ENCODE measurements around the gene SEC24D. TPM values are rescaled to one million over a fixed set of nuclear protein-coding genes. Genes with fewer than 3 reads are reported as not detected.

Gene SEC24D
- total and polyA plus RNA-seq, 4 donors, result 11.4 to 77.2 (median 52.0) TPM

GRCh38 chr4:118801895-118802575 is 33.9 kb downstream of the SEC24D start:
- peaks cover 0 to 5% (median 0%) of the 10 kb centered on the region in 5 donors for H3K4me1 ChIP-seq (ENCODE audit: control insufficient read depth in 5 of 5, insufficient read depth in 5 of 5, low read length in 5 of 5)
- DNase-seq (no peak), ATAC-seq (ENCODE audit: insufficient read depth, low FRiP score) (no peak)
- H3K9me3 ChIP-seq (ENCODE audit: control insufficient read depth in 4 of 4, insufficient read depth in 3 of 4, low read length in 3 of 4), result no peaks in the 10 kb centered on the region
- H3K27me3 ChIP-seq (ENCODE audit: control insufficient read depth in 3 of 3, insufficient read depth in 3 of 3, low read length in 2 of 3), result no peaks in the 10 kb centered on the region
- 75 to 83% methylated on average over 1 of the region's 1 CpG for WGBS, 2 donors
- no peak for TF ChIP-seq CTCF (IDR thresholded peaks at IDR 0.05; ENCODE audit: control extremely low read depth, extremely low read depth)
- no peak overlapping the region for H3K9ac ChIP-seq (ENCODE audit: insufficient read depth in 1 of 2, low read length in 2 of 2)
- H3K36me3 ChIP-seq (ENCODE audit: control insufficient read depth in 4 of 4, insufficient read depth in 4 of 4, low read length in 4 of 4), result peaks cover 21 to 40% (median 31%) of the 10 kb centered on the region in 4 donors
- no peak overlapping the region for H3K27ac ChIP-seq (ENCODE audit: low read depth in 1 of 2, low read length in 1 of 2)
- no peak overlapping the region for H3K4me3 ChIP-seq

- no peak overlapping the region for H3K4me3 ChIP-seq
- peaks cover 26 to 41% (median 35%) of the 10 kb centered on the region in 4 donors for H3K36me3 ChIP-seq (ENCODE audit: control insufficient read depth in 4 of 4, insufficient read depth in 4 of 4, low read length in 4 of 4)
- H3K27me3 ChIP-seq (ENCODE audit: control insufficient read depth in 3 of 3, insufficient read depth in 3 of 3, low read length in 2 of 3), result no peaks in the 10 kb centered on the region
- ATAC-seq (ENCODE audit: insufficient read depth, low FRiP score) (no peak), DNase-seq (no peak)
- no peaks in the 10 kb centered on the region for H3K9me3 ChIP-seq (ENCODE audit: control insufficient read depth in 4 of 4, insufficient read depth in 3 of 4, low read length in 3 of 4)
- TF ChIP-seq CTCF (IDR thresholded peaks at IDR 0.05; ENCODE audit: control extremely low read depth, extremely low read depth), result no peak
- H3K9ac ChIP-seq (ENCODE audit: insufficient read depth in 1 of 2, low read length in 2 of 2), result no peak overlapping the region
- H3K4me1 ChIP-seq (ENCODE audit: control insufficient read depth in 5 of 5, insufficient read depth in 5 of 5, low read length in 5 of 5), result peaks cover 0 to 5% (median 0%) of the 10 kb centered on the region in 5 donors
- WGBS, 2 donors, result 92 to 98% methylated on average over 9 of the region's 9 CpGs
- H3K27ac ChIP-seq (ENCODE audit: low read depth in 1 of 2, low read length in 1 of 2), result no peak overlapping the region
Measured at GRCh38 chr4:118799231-118799942, 36.5 kb downstream of the SEC24D start.

- no peaks in the 10 kb centered on the region for H3K27me3 ChIP-seq (ENCODE audit: control insufficient read depth in 3 of 3, insufficient read depth in 3 of 3, low read length in 2 of 3)
- ATAC-seq (ENCODE audit: insufficient read depth, low FRiP score) (no peak), DNase-seq (no peak)
- no peak for TF ChIP-seq CTCF (IDR thresholded peaks at IDR 0.05; ENCODE audit: control extremely low read depth, extremely low read depth)
- no peaks in the 10 kb centered on the region for H3K9me3 ChIP-seq (ENCODE audit: control insufficient read depth in 4 of 4, insufficient read depth in 3 of 4, low read length in 3 of 4)
- peaks cover 0 to 5% (median 0%) of the 10 kb centered on the region in 5 donors for H3K4me1 ChIP-seq (ENCODE audit: control insufficient read depth in 5 of 5, insufficient read depth in 5 of 5, low read length in 5 of 5)
- WGBS, 2 donors, result 94 to 97% methylated on average over 3 of the region's 3 CpGs
- no peak overlapping the region for H3K27ac ChIP-seq (ENCODE audit: low read depth in 1 of 2, low read length in 1 of 2)
- H3K9ac ChIP-seq (ENCODE audit: insufficient read depth in 1 of 2, low read length in 2 of 2), result no peak overlapping the region
- peaks cover 26 to 38% (median 32%) of the 10 kb centered on the region in 4 donors for H3K36me3 ChIP-seq (ENCODE audit: control insufficient read depth in 4 of 4, insufficient read depth in 4 of 4, low read length in 4 of 4)
- no peak overlapping the region for H3K4me3 ChIP-seq
Measured at GRCh38 chr4:118798658-118799057, 37.3 kb downstream of the SEC24D start.
